ENCODE results near the gene PLP1.
"Not testable (repeated sequence)": the region's sequence is repeated elsewhere in the genome, so short reads cannot be mapped to it uniquely, and the experiment has no call there.

PLP1 gene, protein sequence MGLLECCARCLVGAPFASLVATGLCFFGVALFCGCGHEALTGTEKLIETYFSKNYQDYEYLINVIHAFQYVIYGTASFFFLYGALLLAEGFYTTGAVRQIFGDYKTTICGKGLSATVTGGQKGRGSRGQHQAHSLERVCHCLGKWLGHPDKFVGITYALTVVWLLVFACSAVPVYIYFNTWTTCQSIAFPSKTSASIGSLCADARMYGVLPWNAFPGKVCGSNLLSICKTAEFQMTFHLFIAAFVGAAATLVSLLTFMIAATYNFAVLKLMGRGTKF

GRCh38 chrX:103776546-103776945 is at the start of gene PLP1:
TSS of gene PLP1 (plus strand) at chrX:103776840. CDS start at chrX:103776996, 156 bp downstream.
- no peak for DNase-seq (ENCODE audit: low spot score)

- DNase-seq (ENCODE audit: low spot score) = no peak
Measured at GRCh38 chrX:103727115-103727514, 49.5 kb upstream of the PLP1 start.

DNA sequence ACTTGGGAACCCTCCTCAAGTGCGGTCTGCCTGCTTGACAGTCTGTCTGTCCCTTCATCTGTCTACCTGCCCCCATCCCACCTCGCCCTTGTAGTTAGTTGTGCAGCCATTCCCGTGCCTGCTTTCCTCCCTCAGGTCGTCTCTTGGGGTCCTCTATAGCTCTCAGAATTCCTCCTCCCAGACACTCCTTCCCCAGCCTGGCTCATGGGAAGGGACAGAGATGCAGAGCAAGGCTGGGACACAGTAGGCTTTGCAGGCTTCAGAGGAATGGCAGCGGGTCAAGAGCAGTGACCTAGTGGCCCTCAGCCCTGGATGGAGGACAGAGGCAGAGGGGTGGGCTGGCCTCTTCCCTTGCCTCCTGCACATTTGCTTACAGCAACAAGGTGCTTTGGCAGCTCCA is 47.6 kb upstream of the PLP1 start:
- DNase-seq (ENCODE audit: low spot score) = no peak

DNA sequence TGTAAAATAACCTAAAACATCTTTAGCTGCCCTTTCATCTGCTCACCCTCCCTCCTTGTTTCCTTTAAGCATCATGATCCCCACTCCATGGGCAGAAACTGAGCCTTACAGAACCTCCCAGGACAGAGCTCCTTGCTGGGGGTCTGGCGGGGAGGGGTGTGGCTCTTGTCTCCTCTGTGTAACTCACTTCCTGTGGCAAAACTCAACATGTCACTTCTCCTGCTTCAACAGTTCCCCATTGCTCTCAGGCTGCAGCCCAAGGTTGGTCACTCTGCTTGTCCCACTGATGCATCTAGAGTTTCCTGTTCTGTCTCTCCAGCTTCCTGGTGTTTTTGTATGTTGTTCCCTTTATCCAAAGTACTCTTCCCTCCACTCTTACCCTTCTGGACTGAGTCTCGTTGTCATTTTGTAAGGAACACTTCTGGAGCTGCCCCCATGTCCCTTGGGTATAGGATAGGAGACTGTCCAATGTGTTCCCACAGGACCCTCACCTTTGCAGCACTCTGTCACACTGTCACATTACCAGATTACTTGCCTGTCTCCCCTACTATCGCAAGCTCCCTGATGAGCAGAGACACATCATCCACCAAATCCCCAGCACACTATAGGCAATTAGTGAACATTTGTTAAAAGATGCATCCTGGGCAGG is 46.4 kb upstream of the PLP1 start:
- DNase-seq (ENCODE audit: low spot score) = no peak

- no peak for DNase-seq (ENCODE audit: low spot score)
Measured at GRCh38 chrX:103730796-103731493, 45.7 kb upstream of the PLP1 start.

- DNase-seq (ENCODE audit: low spot score) = no peak
Measured at GRCh38 chrX:103733017-103733416, 43.6 kb upstream of the PLP1 start.

GRCh38 chrX:103734125-103734760 is 42.4 kb upstream of the PLP1 start:
- no peak for DNase-seq (ENCODE audit: low spot score)

- no peak for DNase-seq (ENCODE audit: low spot score)
Measured at GRCh38 chrX:103737696-103738095, 38.9 kb upstream of the PLP1 start.

DNA sequence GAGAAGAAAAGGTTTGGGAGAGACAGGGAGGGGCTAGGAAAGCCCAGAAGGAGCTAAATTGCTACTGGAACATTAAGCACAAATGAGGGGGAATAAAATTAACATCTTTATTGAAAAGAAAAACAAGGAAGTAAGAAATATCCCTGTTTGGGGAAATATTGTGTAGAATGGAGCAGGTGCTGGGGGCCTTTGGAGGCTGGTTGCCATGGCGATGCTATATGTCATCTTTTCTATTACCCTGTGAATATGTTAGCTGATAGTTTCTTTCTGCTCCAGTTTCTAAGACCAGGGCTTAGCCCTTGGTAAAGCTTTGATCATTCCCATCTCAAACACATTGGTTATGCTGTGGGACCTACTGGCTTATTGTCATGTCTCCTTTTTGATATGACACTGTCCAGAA is 37.2 kb upstream of the PLP1 start:
- no peak for DNase-seq (ENCODE audit: low spot score)

DNA sequence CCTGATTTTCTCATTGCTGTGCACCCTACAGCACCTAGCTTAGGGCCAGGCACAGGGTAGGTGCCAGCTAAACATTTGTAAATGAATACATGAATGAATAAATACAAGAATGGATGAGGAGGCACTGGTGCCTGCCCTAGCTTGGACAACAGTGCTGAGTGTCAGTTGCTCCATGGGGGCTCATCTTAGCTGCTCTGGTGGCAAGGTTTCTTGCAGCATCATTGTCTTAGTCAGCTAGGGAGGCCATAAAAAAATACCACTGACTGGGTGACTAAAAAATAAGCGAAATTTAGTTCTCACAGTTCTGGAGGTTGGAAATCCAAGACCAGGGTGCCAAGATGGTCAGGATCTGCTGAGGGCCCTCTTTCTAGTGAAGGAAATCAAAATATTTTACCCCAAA is 34.8 kb upstream of the PLP1 start:
- no peak for DNase-seq (ENCODE audit: low spot score)

GRCh38 chrX:103742339-103742738 is 34.3 kb upstream of the PLP1 start:
- DNase-seq (ENCODE audit: low spot score) = no peak

DNA sequence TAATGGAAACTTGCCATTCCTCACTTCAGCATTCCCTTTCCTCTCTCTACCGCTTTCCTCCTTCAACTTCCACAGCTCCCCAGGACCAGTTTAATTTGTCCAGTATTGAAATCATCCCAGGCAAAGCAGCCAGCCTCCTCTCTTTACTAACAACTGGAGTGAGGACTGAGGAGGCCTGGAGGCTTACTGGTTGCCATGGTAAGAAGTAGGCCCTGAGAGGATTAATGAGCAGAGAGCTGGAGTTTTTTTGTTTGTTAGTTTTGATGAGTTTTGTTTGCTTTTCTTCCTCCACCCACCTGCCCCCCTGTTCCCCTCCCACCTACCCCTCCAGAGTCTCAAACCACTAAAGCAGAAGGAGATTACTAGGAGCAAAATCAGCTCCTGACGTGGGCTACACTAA is 29.5 kb upstream of the PLP1 start:
- no peak for DNase-seq (ENCODE audit: low spot score)

GRCh38 chrX:103754401-103754800 is 22.2 kb upstream of the PLP1 start:
- DNase-seq (ENCODE audit: low spot score) = no peak

DNA sequence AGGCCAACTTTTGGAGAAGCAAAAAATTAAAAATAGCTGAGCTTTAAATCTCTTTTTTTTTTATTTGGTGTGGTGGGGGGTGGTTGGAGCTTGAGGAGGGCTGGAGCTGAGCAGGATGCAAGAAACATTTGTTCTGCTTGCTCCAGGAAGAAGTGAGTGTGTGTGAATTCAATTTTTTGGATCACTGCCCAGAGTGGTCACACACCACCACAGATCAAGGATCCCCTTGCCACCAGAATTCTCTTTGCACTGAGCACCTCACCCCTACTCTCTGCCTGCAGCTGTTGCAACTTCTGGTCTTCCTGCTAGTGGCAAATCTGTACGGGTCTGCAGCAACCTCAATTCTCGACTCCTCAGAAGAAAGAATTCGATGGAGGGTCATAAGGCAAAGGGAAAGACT is 19.9 kb upstream of the PLP1 start:
- DNase-seq (ENCODE audit: low spot score) = no peak

DNA sequence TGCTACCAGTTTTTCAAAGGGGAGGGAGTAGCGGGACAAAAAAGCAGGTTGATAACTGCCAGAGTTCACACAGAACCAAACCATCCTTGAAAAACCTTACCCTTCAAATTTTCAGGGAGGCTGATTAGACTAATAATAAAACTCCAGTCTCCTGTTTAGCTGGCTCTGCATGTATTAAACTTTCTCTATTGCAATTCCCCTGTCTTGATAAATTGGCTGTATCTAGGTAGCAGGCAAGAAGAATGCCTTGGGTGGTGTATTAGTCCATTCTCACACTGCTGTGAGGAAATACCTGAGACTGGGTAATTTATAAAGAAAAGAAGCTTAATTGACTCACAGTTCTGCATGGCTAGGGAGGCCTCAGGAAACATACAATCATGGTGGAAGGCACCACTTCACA is 18.1 kb upstream of the PLP1 start:
- no peak for DNase-seq (ENCODE audit: low spot score)

- not testable (repeated sequence) for DNase-seq (ENCODE audit: low spot score)
Measured at GRCh38 chrX:103763541-103763940, 13.1 kb upstream of the PLP1 start.

- not testable (repeated sequence) for DNase-seq (ENCODE audit: low spot score)
Measured at GRCh38 chrX:103766813-103767555, 9.7 kb upstream of the PLP1 start.

DNA sequence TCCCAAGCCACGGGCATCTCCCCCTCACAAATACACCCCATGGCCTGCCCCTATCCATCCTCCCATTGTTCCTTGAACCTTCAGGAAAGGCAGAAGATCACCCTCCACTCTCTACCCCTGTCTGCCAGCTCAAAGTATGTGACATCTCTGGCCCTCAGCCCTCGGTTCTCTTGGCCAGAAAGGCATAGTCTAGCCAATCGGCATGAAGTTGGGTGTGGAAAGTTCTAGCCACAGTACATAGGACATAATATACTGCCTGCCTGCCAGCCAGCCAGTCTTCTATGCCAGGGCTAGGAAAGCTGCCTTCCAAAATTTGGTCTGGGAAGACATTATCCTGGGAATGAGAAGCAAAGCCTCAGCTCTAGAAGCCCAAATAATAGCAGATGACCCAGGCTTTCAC is 3.2 kb upstream of the PLP1 start:
- DNase-seq (ENCODE audit: low spot score) = no peak

GRCh38 chrX:103774070-103774642 is 2.5 kb upstream of the PLP1 start:
- no peak for DNase-seq (ENCODE audit: low spot score)

GRCh38 chrX:103779141-103779789 is 2.6 kb downstream of the PLP1 start:
- no peak for DNase-seq (ENCODE audit: low spot score)

GRCh38 chrX:103780336-103781061 is 3.9 kb downstream of the PLP1 start:
- no peak for DNase-seq (ENCODE audit: low spot score)
